Keratinocyte (primary cell): ENCODE measurements around the gene SH2D3C.

Source experiments
- EZH2 ChIP-seq: IDR thresholded peaks from one replicate; pipeline ENCODE4 v1.6.1; 2012; ENCODE audit warnings: inconsistent platforms, mild to moderate bottlenecking, low read length, moderate library complexity
- TF ChIP-seq, protein P1 (sequence below), 3 experiments: IDR thresholded peaks in 1 of 3; conservative IDR thresholded peaks in 1 of 3; optimal IDR thresholded peaks in 1 of 3; 2 replicates in 2 of 3; 3 replicates in 1 of 3; pipeline versions ENCODE3 to v1.5.1; 2011; ENCODE audit warnings: low read length in 3 of 3, mild to moderate bottlenecking in 3 of 3, moderate library complexity in 2 of 3, control low read depth in 1 of 3, inconsistent platforms in 1 of 3; ENCODE audit not compliant: insufficient read depth in 2 of 3; ENCODE audit errors: extremely low read depth in 1 of 3

- TF ChIP-seq, protein P1, sequence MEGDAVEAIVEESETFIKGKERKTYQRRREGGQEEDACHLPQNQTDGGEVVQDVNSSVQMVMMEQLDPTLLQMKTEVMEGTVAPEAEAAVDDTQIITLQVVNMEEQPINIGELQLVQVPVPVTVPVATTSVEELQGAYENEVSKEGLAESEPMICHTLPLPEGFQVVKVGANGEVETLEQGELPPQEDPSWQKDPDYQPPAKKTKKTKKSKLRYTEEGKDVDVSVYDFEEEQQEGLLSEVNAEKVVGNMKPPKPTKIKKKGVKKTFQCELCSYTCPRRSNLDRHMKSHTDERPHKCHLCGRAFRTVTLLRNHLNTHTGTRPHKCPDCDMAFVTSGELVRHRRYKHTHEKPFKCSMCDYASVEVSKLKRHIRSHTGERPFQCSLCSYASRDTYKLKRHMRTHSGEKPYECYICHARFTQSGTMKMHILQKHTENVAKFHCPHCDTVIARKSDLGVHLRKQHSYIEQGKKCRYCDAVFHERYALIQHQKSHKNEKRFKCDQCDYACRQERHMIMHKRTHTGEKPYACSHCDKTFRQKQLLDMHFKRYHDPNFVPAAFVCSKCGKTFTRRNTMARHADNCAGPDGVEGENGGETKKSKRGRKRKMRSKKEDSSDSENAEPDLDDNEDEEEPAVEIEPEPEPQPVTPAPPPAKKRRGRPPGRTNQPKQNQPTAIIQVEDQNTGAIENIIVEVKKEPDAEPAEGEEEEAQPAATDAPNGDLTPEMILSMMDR (optimal IDR thresholded peaks at IDR 0.05 in 1 of 3, IDR thresholded peaks at IDR 0.05 in 1 of 3, conservative IDR thresholded peaks at IDR 0.05 in 1 of 3; ENCODE audit: extremely low read depth in 1 of 3, insufficient read depth in 2 of 3, low read length in 3 of 3): no peak
- peak; percentile 63 for TF ChIP-seq EZH2
Measured at GRCh38 chr9:127755061-127756060, 23.1 kb downstream of the SH2D3C start.
